ENCODE data around the gene LEUTX.

LEUTX gene

GRCh38 chr19:39737891-39738290, 40.8 kb upstream of the LEUTX start, which contains the start of gene CLC:
CLC (minus strand) TSS chr19:39738029; CDS start chr19:39737952, 77 bp downstream.
- TF ChIP-seq CTCF (IDR thresholded peaks at IDR 0.05; ENCODE audit: control insufficient read depth, insufficient read depth, low read depth, low read length, missing control alignments), result no peak
- no peak within 1 kb of the TSS for H3K4me3 ChIP-seq (ENCODE audit: control insufficient read depth, low read depth, low read length)
- DNase-seq (ENCODE audit: low read depth), result no peak

GRCh38 chr19:39738814-39739213, 39.8 kb upstream of the LEUTX start:
- no peak overlapping the region for H3K4me3 ChIP-seq (ENCODE audit: control insufficient read depth, low read depth, low read length)
- TF ChIP-seq CTCF (IDR thresholded peaks at IDR 0.05; ENCODE audit: control insufficient read depth, insufficient read depth, low read depth, low read length, missing control alignments), result no peak
- no peak for DNase-seq (ENCODE audit: low read depth)

GRCh38 chr19:39740395-39740794, 38.3 kb upstream of the LEUTX start:
- no peak overlapping the region for H3K4me3 ChIP-seq (ENCODE audit: control insufficient read depth, low read depth, low read length)
- no peak for TF ChIP-seq CTCF (IDR thresholded peaks at IDR 0.05; ENCODE audit: control insufficient read depth, insufficient read depth, low read depth, low read length, missing control alignments)
- no peak for DNase-seq (ENCODE audit: low read depth)

GRCh38 chr19:39745643-39746042, 33.0 kb upstream of the LEUTX start:
- no peak overlapping the region for H3K4me3 ChIP-seq (ENCODE audit: control insufficient read depth, low read depth, low read length)
- TF ChIP-seq CTCF (IDR thresholded peaks at IDR 0.05; ENCODE audit: control insufficient read depth, insufficient read depth, low read depth, low read length, missing control alignments), result no peak
- DNase-seq (ENCODE audit: low read depth), result no peak

- H3K4me3 ChIP-seq (ENCODE audit: control insufficient read depth, low read depth, low read length), result no peak overlapping the region
- DNase-seq (ENCODE audit: low read depth), result no peak
- no peak for TF ChIP-seq CTCF (IDR thresholded peaks at IDR 0.05; ENCODE audit: control insufficient read depth, insufficient read depth, low read depth, low read length, missing control alignments)
These were observed 31.7 kb upstream of the LEUTX start for GRCh38 chr19:39746836-39747529.

- no peak overlapping the region for H3K4me3 ChIP-seq (ENCODE audit: control insufficient read depth, low read depth, low read length)
- no peak for TF ChIP-seq CTCF (IDR thresholded peaks at IDR 0.05; ENCODE audit: control insufficient read depth, insufficient read depth, low read depth, low read length, missing control alignments)
- DNase-seq (ENCODE audit: low read depth), result no peak
These were observed 28.7 kb upstream of the LEUTX start for GRCh38 chr19:39749981-39750380.
